AG09309 (cell line): ENCODE measurements around the gene TMEM208.

Experiments
- DNase-seq: peaks from one replicate; pipeline ENCODE4 v3.0.0-alpha.2; 2010; ENCODE audit warnings: low read depth
- H3K4me3 ChIP-seq: 2 replicates; pipeline ENCODE4 v1.5.1; 2011; ENCODE audit warnings: mild to moderate bottlenecking, low read depth, low read length, moderate library complexity; ENCODE audit not compliant: control insufficient read depth
- CTCF ChIP-seq: IDR thresholded peaks from 2 replicates; pipeline ENCODE4 v1.5.1; 2011; ENCODE audit warnings: mild to moderate bottlenecking, low read depth, low read length, inconsistent platforms; ENCODE audit not compliant: insufficient read depth, control insufficient read depth; ENCODE audit errors: missing control alignments

The TMEM208 gene

GRCh38 chr16:67249178-67250044 is 22.5 kb downstream of the TMEM208 start:
- no peak for TF ChIP-seq CTCF
- H3K4me3 ChIP-seq: peak overlapping the region; percentile 45
- DNase-seq: no peak

GRCh38 chr16:67250045-67250327 is 23.1 kb downstream of the TMEM208 start:
- DNase-seq: no peak
- no peak overlapping the region for H3K4me3 ChIP-seq
- TF ChIP-seq CTCF: no peak

GRCh38 chr16:67252609-67253497 is 25.9 kb downstream of the TMEM208 start:
- DNase-seq: no peak

GRCh38 chr16:67254801-67255552 is 28.0 kb downstream of the TMEM208 start:
- no peak for DNase-seq
- TF ChIP-seq CTCF: no peak
- H3K4me3 ChIP-seq: no peak overlapping the region

More at GRCh38 chr16:67252609-67253497, 25.9 kb downstream of the TMEM208 start:
- H3K4me3 ChIP-seq: no peak overlapping the region
- TF ChIP-seq CTCF: no peak

GRCh38 chr16:67255553-67256221 is 28.8 kb downstream of the TMEM208 start:
- no peak overlapping the region for H3K4me3 ChIP-seq
- DNase-seq: no peak
- TF ChIP-seq CTCF: no peak
